Stimulated activated CD8-positive, alpha-beta memory T cell treated with anti-CD3 and anti-CD28 coated beads, Interleukin-15, amount 100 ng/mL, for 1 hour (primary cell): ENCODE measurements around the gene ATP1A3.
"Not testable (repeated sequence)": the region's sequence is repeated elsewhere in the genome, so short reads cannot be mapped to it uniquely, and the experiment has no call there.

Source experiments
- DNase-seq: peaks from one replicate; pipeline ENCODE4 v3.0.0-alpha.2; 2020; ENCODE audit warnings: low read depth

Gene ATP1A3

DNA sequence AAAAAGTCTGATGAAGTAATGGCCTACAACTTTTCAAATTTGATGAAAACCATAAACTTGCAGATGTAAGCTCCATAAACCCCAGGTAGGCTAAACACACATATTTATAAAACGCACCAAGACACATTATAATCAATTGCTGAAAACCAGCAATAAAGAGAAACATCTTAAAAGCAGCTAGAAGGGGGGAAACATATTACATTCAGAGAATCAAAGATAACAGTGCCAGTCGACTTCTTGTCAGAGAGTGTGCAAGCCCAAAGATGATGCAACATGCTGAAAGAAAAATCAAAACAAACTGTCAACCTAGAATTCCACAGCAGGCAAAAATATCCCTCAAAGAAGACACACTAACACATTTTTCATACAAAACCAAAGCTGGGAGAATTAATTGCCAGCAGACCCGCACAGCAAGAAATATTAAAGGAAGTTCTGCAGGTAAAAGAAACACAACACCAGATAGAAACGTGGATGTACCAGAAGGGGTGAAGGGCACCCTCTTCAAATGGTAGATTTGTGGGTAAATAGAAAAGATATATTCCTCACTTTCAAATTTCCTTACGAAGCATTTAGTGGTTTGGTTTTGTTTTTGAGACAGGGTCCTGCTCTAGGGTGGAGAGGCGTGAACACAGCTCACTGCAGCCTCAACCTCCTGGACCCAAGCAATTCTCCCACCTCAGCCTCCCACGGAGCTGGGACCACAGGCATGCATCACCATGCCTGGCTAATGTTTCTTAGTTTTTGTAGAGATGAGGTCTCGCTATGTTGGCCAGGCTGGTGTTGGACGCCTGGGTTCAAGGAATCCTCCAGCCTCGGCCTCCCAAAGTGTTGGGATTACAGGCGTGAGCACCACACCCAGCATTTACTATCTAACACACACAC, 16.5 kb upstream of the ATP1A3 start:
- DNase-seq: no peak

DNA sequence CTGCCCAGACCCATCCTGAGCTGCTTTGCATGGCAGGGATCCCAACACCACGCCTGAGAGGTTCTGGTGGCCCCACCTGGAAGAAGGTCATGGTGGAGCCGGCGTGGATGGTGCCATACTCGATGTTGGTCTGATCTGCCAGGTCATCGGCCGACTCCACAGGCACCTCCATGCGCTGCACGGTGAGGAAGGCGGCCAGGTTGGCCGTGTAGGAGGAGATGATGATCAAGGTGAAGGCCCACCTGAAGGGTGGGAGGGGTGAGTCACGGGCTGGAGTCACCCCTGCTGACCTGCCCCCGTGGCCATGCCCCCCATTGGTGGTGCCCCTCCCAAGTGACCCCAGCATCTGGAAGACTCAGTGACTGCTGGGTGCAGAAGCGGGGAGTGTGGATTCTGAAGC, 12.5 kb upstream of the ATP1A3 start:
- DNase-seq: no peak

DNA sequence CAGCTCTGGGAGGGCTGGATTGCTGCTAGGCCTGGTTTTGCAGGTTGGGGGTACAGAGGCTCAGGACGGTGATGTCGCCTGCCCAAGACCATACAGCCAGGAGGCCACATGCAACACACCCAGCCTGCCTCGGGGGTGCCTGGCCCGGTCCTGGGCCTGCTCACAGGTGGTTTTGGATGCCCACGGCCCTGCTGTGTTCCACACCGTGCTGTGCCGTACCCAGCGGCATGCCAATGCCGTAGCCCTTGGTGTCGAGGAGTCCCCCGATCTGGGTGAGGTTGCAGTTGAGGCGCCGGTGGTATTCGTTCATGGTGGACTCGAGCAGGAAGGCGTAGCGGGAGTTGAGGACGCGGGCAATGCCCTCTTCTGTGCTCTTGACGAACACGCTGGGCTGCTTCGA, 11.5 kb upstream of the ATP1A3 start:
- no peak for DNase-seq

DNA sequence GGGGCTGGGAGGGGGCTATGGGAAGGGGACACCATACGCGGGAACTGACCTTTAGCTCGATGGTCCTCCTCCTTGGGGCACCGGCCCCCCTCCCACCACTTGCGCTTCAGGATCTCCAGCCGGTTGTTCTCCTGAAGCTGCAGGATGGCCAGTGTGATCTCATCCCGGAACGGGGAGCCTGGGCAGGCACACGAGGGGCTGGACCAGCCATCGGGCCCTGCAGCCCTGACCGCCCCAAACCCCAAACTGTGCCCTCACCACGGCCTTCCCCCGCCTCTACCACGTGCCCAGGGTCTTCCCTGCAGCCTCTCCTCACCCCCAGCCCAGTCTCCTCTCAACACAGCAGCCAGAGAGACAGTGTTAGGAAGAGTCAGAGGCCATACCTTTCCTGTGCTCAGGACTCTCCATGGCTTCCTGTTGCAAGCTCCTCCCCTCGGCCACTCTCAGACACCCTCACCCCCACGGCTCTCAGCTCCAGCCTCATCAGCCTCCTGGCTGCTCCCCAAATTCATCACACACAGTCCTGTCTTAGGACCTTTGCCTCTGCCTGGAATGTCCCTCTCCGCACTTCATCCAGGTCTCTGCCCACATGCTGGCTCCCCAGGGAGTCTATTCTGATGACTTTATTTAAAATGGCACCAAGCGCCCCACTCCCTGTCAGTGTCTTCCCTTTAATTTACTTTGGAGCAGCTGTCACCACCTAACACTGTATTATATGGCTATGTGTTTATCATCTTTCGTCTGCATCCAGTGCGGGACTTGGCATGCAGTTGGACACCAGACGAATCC, 9.7 kb upstream of the ATP1A3 start:
- no peak for DNase-seq

DNA sequence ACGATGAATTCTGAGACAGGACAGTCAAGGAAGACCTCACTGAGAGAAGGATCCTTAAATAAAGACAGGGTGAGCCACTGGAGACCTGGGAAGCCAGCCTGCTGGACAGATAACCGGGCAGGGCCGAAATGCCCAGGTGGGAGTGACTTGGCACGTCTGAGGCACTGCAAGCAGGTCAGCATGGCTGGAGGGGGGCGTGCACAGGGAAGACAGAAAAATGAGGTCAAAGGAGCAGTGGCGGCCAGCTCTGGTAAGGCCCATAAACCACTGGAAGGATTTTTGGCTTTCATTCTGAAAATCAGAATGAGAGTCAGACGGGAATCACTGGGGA, 5.8 kb upstream of the ATP1A3 start:
- no peak for DNase-seq

DNA sequence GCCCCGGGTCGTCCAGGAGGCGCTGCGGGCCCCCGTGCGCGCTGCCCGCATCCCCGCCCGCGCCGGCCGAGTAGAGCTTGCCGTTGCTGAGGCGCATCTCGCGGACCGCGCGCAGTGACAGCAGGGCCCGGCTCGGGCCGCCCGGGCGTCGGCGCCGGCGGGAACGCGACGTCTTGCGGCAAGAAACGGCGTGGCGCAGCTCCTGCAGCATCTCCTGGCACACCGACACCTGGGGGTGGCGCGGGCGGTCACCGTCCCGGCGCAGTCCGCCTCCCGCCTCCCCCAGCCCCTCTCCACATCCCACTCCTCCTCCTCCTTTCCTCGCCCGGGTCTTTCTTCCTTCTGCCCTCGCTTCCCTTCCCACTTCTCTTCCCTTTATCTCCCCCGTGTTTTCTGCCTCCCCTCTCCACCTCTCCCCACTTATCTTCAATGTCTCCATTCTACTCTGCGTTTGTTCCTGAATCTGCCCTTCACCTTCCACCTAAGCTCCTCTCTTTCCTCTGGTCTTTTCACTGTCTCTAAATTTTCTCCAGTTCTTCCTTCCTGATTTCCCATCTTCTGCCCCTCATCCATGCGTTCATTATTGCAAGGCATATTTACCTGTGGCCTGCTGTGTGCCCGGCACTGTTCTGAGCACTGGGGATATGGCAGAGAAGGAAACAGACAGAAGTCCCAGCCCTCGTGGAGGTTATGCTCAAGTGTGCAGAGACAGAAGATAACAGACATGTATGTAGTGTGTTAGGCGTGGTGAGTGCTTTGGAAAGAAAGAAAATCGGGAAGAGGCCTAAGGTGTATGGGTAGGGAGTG, 5.2 kb upstream of the ATP1A3 start:
- DNase-seq: no peak

DNA sequence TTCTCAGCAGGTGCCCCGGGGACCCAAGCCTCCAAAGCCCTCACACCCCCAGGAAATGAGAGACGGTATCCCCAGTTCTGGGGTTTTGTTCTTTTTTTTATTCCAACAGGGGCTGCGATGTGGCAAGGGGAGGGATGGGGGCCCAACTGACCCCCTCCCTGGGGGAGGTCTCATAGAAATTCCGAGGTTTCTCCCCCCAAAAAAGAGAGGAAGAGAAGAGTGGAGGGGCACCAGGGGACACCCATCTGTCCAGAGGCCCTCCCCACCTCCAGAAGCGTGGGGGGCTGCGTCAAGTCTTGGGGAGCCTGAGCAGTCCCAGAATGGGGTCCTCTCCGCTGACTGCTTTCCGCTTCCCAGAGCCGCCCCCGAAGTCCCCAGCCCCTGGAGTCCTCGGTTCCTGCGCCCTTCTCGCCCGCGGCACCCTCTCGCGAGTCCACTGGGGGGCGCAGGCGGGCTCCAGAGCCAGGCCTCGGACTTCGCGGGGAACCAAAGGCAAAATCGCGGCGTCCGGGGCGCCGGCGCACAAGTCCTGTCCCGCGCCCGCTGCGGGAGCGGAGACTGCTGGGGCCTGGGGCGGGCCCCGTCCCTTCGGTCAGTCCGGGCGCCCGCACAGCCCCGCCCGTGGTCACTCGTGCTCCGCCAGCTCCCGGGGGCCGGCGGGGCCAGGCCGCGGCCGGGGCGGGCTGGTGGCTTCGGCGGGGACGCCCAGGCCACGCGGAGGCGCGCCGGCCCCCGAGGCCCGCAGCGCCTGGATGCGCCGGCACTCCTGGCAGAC, 4.4 kb upstream of the ATP1A3 start:
- DNase-seq: no peak

DNA sequence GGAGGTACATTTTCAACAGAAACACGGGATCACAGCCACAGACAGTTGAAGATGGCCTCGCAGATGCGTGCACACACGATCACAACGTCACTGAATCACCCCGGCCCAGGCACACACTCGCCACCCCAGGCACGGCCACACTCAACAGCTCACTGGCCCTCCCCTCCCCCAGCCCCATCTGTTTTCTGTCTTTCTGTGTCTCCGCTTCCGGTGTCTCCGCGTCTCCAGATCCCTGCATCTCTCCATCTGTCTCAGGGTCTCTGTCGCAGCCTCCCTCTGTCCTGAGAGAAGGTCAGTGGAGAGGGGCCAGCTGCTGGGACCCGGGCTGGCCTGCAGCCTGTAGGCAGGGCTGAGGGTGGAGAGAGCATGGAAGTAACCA, 3.8 kb upstream of the ATP1A3 start:
- no peak for DNase-seq

DNA sequence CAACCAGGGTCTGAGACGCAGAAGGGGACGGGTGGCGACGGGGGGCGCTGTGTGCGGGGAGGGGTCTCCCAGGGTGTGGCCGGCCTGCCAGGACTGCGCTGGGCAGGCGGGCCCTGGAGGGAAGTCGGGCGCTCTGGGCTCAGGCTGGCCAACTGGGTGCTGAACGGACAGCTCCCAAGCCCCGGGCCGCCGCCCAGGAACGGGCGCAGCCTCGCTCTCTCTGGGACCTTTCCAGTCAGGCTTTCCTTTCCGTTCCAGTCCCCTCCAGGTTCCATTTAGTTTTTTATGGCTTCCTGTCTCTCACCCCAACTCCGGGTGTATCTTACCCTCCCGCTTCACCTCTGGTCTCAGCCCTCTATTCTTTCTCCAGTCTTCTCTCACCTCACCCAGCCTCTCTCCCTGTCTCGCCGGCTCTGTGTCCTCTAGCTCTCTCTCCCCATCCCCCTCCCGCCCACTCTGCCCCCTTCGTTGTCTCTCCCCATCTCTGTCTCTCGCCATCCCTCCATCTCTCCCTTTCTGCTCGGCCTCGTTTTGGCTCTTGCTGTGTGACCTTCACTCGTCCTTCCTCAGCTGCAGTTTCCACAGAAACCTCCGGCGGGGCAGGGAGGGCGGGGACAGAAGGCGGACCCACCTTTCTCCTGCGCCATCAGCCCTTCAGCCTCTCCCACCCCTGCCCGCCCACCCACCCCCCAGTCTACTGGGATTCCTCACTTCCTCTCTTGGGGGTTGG, 3.3 kb upstream of the ATP1A3 start:
- DNase-seq: no peak

DNA sequence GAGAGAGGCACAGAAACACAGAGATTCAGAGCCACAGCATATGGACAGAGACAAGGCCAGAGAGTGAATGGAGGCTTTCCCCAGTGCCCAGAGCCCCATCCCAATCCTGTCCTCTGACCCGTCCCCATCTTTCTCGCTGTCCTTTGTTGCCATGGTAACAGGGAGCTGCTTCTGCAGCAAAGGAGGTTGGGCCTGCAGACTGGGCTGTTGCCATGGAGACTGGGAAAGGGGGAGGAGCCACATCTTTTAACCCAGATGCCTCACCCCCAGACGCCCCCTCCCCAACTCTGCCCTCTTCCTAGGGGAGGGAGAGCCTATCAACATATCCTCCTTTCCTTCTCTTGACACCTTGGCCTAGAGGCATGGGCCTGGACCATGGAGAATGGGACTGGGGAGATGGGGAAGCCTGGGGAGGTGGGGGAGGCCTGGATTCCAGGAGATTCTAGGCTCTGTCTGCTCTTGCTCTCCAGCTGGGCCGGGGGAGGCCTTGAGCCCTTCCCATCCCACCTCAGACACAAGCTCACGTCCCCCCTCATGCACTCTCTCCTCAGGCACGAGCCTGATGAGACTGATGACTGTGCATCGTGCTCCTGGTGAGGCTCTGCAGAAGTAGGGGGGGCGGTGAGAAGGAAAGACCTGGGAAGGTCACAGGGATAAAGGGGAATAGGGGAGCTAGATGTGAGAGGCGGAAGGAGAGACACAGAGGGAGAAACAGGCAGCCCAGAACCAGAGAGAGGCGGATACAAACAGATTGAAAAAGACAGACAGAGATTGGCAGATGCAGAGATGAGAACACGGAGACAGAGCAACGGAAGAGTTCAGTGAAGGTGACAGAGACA, 2.1 kb upstream of the ATP1A3 start:
- no peak for DNase-seq

DNA sequence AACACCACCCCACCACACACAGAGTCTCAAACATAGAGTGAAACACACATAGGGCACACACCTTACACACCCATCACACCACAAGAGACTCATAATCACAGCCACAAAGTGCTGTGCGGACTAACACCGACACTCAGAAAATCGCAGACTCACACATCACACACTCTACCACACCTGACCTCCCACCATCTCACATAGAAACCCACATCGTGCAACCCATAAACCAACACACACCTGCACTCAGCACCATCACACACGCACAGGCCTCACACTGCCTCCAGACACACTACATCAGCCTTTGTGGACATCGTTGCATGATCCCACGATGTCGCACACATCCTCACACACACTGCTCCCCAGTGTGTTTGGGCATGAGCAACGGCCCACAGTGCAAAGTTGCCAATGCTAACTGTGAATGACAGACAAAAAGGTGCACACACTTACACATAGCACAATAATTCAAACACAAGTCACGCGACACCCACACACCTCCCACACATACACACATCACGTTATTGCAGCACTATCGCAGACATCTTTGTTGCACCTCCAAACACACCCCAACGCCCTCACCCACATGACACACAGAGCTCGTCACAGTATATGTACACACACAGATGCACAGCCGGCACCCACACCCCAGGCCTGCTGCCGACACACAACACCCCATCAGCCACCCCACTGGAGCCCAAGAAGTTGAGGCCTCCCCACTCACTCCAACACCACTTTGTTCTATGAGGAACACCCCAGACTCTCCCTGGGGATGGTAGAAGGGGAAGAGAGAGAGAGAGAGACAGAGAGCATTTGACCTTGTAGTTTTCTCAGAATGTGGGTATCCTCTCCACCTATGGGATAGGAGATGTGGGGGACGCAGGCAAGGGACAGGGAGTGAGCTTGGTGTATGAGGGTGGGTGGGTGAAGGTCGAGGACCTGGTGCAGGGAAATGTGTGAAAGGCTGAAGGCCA, 1.2 kb upstream of the ATP1A3 start:
- no peak for DNase-seq

DNA sequence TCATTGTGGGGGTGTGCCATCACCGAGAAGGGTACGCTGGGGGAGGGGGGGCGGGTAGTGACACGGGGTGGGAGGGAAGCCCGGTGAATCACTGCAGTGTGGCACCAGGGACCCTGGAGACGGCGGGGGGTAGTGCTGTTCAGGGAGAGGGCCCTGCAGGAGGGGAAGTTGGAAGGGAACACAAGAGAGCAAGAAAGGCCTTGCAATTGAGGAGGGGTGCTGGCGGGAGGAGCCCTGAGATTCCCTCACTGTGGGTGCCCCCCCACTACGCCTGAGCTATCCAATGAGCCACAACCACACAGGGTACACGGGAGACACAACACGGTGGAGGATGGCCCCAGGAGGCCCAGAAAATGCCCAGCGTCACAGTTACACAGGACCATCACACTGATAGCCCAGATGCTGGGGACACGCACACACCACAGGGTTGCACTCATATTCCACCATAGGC, 516 bp upstream of the ATP1A3 start:
- no peak for DNase-seq

DNA sequence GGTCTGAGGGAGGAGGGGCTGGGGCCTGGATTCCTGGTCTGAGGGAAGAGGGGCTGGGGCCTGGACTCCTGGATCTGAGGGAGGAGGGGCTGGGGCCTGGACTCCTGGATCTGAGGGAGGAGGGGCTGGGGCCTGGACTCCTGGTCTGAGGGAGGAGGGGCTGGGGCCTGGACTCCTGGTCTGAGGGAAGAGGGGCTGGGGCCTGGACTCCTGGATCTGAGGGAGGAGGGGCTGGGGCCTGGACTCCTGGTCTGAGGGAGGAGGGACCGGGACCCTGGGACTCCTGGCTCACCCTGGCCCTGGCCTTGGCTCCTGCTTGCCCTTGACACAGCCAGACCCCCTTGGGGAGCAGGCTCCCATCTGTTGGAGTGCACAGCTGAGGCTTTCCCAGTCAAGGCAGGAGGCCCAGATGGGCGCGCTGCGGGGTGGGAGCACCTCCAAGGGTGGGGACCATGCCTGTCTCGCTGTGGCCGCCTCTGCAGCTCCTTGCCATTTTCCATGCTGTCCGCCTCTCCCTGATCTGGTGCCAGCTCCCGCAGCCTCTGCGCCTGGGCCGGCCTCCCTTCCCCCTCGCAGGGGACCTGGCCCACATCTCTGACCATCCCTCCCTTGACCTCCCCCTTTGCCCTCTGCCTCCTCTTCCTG, 2.0 kb downstream of the ATP1A3 start:
- not testable (repeated sequence) for DNase-seq

DNA sequence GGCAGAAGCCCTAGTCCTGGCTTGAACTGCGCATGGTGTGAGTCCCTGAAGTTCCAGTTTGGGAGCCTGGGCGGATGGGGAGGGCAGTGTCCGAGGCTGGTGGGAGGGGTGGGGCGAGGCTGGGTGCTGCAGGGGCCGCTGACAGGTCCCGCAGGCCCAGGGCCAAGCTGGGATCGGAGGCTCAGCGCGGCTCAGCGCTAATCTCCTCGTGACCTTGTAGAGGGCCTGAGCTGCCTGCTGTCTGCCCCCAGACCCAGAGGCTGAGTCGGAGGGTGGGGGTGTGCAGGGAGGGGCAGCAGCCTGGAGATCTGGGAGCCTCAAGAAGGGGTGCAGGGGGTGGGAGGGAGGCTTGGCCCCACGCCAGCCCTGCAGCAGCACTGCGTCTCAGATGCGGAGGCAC, 3.0 kb downstream of the ATP1A3 start:
- DNase-seq: no peak

DNA sequence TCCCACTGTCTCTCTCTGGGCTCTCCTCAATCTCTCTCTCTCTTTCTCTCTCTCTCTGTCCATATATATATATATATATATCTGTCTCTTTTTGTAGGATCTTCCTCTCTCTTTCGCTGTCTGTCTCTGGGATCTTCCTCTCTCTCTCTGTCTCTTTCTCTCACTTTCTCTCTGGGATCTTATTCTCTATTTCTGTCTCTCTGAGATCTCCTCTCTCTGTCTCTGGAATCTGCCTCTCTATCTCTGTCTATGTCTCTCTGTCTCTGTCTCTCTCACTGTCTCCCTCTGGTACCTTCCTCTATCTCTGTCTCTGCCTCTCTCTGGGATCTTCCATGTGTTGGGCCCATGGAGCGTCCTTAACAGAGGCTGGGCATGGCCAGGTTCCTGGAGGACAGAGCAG, 3.4 kb downstream of the ATP1A3 start:
- DNase-seq: no peak

DNA sequence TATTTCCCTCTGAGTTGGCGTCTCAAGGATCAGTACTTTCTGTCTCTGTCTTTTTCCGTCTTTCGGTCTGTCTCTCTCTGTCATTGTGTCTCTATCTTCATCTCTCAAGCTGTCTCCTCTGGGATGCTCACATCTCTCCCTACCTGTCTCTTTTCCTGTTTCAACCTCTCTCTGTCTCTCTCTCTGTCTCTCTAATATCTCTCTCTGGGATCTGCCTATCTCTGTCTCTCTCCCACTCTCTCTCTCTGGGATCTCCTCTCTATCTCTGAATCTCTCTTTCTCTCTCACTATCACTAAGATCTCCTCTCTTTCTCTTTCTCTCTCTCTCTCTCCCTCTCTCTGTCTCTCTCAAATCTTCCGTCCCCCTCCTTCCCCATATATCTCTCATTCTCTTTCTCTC, 4.0 kb downstream of the ATP1A3 start:
- no peak for DNase-seq

DNA sequence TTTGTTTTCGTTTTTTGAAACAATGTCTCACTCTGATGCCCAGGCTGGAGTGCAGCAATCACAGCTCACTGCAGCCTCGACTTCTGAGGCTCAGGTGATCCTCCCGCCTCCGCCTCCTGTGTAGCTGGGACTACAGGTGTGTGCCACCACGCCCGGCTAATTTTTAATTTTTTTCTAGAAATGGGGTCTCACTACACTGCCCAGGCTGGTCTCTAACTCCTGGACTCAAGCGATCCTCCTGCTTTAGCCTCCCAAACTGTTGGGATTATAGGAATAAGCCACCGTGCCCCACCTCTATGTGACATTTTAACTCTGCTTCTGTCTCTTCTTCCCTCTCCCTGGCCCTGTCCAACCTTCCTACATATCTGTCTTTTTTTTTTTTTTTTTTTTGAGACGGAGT, 5.1 kb downstream of the ATP1A3 start:
- DNase-seq: no peak

DNA sequence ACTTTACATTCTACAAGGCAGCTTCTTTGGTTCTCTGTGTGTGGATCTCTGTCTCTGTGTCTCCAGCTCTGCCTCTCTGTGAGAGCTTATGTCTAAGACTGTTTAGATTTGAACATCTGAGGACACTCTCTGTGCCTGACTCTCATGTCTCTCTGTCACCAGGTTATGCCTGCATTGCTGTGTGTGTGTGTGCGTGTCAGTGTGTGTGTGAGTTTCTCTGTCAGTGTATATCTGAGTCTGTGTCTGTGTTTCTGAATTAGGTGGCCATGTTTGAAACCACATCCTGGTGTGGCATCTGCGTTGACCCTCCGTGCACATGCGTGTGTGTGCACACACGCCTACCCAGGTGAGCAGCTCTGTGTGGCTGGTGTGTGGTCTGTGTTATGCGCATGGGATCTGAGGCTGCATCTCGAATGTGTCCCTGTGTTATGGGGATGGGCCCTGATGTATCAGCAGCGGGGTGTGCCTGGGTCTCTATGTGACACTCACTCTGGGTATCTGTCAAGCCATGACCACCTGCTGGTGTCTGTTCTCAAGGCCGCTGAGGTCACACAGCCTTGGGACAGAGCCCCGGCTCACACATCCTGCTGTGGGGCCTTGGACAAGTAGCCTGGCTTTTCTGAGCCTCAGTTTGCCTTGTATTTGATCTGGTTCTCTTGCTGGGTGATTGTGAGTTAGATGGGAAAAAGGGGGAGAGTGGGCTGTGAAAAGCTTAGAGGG, 6.7 kb downstream of the ATP1A3 start:
- DNase-seq: no peak
